Measurements from ENCODE around the gene MGAT5B.

DNA sequence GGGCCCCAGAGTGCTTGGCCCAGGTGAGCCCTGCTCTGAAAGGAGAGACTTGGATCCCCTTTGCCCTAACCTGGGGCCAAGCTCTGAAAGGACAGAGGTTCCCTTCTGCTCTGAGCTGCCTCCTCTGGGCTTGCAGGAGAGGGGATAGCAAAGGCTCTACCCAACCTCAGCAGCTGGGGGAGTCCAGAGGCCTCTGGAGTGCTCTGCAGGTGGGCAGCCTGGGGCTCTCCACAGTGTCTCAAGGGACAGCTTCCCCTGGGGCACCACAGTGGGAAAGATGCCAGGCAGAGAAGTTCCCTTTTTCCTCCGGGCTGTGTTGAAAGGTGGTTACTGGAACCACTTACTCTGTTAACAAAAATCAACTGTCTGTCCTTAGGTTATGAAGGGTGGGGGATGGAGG is 48.2 kb upstream of the MGAT5B start:
- TF ChIP-seq EZH2 (IDR thresholded peaks at IDR 0.05; ENCODE audit: insufficient read depth, poor library complexity, severe bottlenecking) (no peak), EZH2phosphoT487 (IDR thresholded peaks at IDR 0.05; ENCODE audit: insufficient read depth, low read depth) (no peak)
